DMS53 (cell line): ENCODE measurements around the gene LRRC32.

Experiments
- DNase-seq: peaks from one replicate; lab custom pipeline; 2025; lab: John Stamatoyannopoulos, UW

Gene LRRC32

GRCh38 chr11:76662656-76663485, 7.7 kb downstream of the LRRC32 start:
- DNase-seq: no peak

GRCh38 chr11:76661834-76662434, 8.6 kb downstream of the LRRC32 start:
- DNase-seq: no peak

- no peak for DNase-seq
These were observed 9.2 kb downstream of the LRRC32 start for GRCh38 chr11:76661306-76661751.

- DNase-seq: peak; percentile 39
These were observed 9.8 kb downstream of the LRRC32 start for GRCh38 chr11:76660533-76661305.

GRCh38 chr11:76659672-76660532, 10.6 kb downstream of the LRRC32 start:
- DNase-seq: peak; percentile 28

- DNase-seq: no peak
These were observed 11.6 kb downstream of the LRRC32 start for GRCh38 chr11:76658651-76659650.

GRCh38 chr11:76658231-76658630, 12.3 kb downstream of the LRRC32 start:
- DNase-seq: no peak

GRCh38 chr11:76657187-76658170, 13.1 kb downstream of the LRRC32 start:
- DNase-seq: no peak

- no peak for DNase-seq
These were observed 13.9 kb downstream of the LRRC32 start for GRCh38 chr11:76656571-76657081.

GRCh38 chr11:76656050-76656531, 14.5 kb downstream of the LRRC32 start:
- no peak for DNase-seq

- DNase-seq: no peak
These were observed 15.0 kb downstream of the LRRC32 start for GRCh38 chr11:76655501-76656049.

GRCh38 chr11:76654980-76655379, 15.6 kb downstream of the LRRC32 start:
- DNase-seq: no peak

- no peak for DNase-seq
These were observed 16.2 kb downstream of the LRRC32 start for GRCh38 chr11:76654298-76654851.

- DNase-seq: no peak
These were observed 16.8 kb downstream of the LRRC32 start for GRCh38 chr11:76653674-76654284.

GRCh38 chr11:76653012-76653673, 17.4 kb downstream of the LRRC32 start:
- no peak for DNase-seq

- no peak for DNase-seq
These were observed 20.6 kb downstream of the LRRC32 start for GRCh38 chr11:76649851-76650372.

- no peak for DNase-seq
These were observed 21.5 kb downstream of the LRRC32 start for GRCh38 chr11:76649011-76649410.
